HG03060 (cell line): ENCODE results near the gene LMNB1.
"Not testable (repeated sequence)": the region's sequence is repeated elsewhere in the genome, so short reads cannot be mapped to it uniquely, and the experiment has no call there.

Experiments used
- ATAC-seq: cut with Tn5 transposase; IDR thresholded peaks from one replicate; pipeline ENCODE4 v1.9.1; 2021; ENCODE audit warnings: low read depth, moderate number of reproducible peaks; ENCODE audit not compliant: unreplicated experiment

The LMNB1 gene

GRCh38 chr5:126818736-126819135 is 41.8 kb downstream of the LMNB1 start:
- ATAC-seq: no peak

GRCh38 chr5:126819253-126819652 is 42.3 kb downstream of the LMNB1 start:
- ATAC-seq: no peak

GRCh38 chr5:126826619-126827215 is 49.8 kb downstream of the LMNB1 start:
- ATAC-seq: no peak

DNA sequence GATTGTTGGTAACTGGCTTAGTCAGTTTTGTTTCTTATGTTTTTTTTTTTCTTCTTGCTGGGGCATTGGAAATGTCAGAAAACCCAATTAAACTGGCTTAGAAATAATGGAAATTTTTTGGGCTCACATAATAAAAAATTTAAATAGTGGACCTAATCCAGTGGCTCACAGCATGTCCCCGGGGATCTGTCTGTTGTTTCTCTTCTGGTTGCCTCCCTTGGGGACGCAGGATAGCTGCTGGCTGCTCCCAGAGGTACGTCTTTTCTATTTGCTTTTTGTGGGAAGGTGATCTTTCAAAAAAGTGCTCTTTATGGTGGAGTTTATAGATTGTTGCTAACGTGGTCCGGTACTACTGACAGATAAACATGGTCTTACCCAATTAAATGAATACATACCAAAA is 52.2 kb downstream of the LMNB1 start:
- ATAC-seq: no peak

DNA sequence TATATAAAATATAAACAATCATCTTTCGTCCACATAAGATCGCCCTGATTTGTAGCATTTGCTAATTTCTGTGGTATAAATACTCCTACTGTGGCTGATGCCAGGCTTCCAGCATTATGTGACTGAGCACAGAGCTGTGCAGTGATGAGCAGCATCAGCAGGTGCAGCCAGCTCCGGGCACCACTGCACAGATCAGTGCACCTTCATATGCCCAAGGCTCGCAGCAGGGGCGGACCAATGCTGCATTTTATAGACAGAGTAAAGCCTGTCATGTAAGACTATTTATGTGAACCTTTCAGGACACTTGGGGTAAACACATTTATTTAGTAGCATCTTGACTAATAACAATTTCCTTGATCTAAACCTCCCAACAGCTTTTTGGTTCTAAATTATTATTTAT is 53.1 kb downstream of the LMNB1 start:
- no peak for ATAC-seq

DNA sequence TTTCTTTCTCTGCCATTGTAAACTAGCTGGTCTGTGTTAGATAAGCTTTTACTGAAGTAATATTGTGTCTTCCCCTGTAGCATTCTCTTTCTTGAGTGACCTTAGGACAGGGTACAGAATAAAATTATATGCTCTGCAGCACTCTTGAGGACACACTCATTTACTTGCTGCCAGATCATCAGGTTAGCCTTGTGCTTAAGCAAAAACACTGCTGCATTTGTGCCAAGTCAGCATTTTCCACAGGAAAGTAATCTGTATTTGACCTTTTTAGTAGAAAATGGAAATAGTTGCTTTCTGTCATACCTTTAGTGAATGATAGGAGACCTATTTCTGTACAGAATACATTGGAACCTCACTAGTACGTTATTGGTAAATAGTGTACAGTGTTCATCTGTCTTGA is 54.2 kb downstream of the LMNB1 start:
- no peak for ATAC-seq

DNA sequence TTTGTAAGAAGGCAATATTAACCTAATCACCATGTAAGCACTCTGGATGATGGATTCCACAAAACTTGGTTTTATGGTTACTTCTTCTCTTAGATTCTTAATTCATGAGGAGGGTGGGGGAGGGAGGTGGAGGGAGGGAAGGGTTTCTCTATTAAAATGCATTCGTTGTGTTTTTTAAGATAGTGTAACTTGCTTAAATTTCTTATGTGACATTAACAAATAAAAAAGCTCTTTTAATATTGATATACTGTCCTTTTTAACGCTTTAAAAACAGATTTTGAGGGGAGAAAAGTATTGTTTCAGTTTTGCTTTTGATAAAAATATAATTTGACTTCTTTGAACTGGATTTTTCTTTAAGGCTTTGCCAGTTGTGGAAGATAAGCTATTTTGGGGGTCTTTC is 59.8 kb downstream of the LMNB1 start:
- no peak for ATAC-seq

- ATAC-seq: no peak
Measured at GRCh38 chr5:126837242-126837641, 60.3 kb downstream of the LMNB1 start.

DNA sequence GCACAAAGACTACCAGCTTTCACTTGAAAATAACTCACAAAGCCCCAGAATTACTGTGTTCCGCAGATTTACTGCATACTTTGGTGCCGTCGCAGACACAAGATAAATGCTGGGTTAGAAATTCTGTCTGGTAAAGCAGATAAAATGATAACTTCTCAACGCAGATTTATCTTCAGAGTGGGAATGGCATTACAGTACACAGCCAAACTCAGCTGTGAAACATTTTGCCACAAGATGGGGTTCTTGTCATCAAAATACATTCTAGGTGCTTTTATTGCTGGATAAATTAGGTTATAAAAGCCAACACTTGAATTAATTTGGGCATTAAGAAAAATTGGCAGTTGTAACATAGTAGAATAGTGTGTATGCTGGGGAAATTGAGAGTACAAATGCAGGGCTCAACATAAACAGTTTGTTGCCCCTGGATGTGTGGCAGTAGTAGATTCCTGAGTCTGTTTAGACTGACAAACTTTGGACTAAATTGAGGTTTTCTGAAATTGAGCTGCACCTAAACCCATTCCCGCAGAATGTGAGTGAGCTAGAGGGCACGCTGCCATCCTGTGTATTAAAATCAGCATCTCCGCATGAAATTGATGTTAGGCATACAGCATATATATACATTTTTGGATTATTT is 61.1 kb downstream of the LMNB1 start:
- no peak for ATAC-seq

DNA sequence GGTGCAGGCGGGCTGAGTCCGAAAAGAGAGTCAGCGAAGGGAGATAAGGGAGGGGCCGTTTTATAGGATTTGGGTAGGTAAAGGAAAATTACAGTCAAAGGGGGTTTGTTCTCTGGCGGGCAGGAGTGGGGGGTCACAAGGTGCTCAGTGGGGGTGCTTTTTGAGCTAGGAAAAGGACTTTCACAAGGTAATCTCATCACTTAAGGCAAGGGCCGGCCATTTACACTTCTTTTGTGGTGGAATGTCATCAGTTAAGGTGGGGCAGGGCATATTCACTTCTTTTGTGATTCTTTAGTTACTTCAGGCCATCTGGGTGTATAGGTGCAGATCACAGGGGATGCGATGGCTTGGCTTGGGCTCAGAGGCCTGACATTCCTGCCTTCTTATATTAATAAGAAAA is 62.5 kb downstream of the LMNB1 start:
- ATAC-seq: not testable (repeated sequence)

DNA sequence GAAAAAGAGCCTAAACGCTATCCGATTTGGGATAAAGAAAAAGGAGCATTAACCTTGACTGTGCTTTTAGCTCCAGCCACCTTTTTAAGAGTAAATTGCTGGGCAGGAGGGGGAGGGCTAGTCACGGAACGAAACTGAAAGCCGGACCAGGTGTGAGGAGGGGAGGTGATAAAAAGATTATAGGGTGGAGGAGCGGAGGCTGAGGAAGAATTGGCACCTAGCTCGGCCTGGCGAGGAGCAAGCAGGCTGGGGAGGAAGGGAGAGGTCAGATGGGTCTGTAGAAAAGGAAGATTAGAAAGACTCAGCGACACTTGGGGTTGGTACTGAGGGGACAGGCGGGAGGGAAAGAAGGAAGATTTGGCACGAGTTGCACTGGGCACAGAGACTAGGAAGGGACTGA is 66.4 kb downstream of the LMNB1 start:
- ATAC-seq: not testable (repeated sequence)

DNA sequence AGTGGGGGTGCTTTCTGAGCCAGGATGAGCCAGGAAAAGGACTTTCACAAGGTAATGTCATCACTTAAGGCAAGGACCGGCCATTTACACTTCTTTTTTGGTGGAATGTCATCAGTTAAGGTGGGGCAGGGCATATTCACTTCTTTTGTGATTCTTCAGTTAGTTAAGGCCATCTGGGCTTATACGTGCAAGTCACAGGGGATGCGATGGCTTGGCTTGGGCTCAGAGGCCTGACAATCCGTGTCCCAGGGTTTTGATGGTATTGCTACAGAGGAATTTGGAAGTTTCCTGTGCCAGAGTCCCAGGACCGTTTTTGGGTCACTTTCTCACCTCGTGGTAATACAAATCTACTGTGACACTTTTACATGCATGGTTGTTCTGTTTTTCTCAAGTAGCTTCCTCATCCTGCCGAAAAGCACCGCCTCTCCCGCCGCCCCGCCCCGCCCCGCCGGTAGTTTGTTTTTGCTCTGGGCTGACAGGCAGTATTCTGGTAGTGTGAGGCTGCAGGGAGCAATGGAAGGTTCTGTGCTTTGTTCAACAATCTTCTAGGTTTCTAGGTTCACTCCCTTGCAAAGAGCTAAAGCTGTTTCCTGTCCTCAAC is 68.6 kb downstream of the LMNB1 start:
- not testable (repeated sequence) for ATAC-seq

- no peak for ATAC-seq
Measured at GRCh38 chr5:126846344-126846743, 69.4 kb downstream of the LMNB1 start.

DNA sequence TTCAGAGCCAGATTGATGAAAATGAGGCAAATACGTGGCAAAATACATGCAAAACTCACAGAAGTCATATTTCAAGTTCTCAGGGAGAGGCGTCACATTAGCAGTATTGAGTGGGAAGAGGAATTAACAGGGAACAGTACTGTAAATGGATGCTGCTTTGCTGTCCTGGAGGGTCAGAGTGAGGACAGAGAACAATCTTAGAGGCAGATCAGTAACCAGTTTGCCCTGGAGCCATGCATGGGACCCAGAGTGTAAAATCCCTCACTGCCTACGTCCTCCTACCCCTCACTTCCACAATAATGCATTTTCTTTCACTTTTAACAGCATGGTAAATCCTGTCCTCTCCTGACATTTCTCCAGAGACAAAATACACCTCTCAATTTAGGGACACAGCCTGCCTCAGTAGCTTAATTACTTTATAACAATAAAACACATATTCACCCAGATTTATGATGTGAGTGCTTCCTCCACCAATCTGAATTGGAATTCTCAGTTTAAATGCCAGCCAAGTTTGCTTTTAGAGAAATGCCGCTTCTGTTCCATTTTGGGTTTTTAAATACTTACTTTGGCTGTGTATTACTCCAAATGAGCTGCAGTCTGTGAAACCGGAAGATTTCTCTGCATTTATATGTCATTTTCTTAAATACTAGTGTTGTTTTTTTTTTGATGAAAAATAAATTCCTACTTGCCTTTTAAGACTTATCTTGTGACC is 70.0 kb downstream of the LMNB1 start:
- no peak for ATAC-seq

GRCh38 chr5:126847456-126847820 is 70.5 kb downstream of the LMNB1 start:
- no peak for ATAC-seq

DNA sequence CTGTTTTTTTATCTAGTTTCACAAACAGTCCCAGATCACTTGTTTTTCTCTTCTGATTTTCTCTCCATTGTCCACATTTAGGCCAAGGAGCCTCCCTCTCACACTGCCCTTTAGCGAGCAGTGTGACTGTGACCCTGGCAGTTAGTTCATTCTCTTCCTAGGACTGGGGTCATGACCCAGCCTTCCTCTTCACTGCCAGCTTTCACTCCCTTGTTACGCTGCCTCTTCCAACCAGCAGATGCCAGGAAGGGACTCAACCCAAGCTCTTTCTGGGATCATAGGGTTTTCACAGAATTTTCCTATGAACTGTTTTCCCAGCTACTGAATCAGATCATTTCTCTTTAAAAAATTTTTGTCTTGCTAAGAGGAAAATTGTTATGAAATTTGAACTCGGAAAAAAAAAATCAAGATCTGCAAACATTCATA is 70.9 kb downstream of the LMNB1 start:
- no peak for ATAC-seq

- ATAC-seq: no peak
Measured at GRCh38 chr5:126848253-126848652, 71.3 kb downstream of the LMNB1 start.

- ATAC-seq: no peak
Measured at GRCh38 chr5:126849101-126849678, 72.3 kb downstream of the LMNB1 start.

- no peak for ATAC-seq
Measured at GRCh38 chr5:126851501-126852011, 74.6 kb downstream of the LMNB1 start.

DNA sequence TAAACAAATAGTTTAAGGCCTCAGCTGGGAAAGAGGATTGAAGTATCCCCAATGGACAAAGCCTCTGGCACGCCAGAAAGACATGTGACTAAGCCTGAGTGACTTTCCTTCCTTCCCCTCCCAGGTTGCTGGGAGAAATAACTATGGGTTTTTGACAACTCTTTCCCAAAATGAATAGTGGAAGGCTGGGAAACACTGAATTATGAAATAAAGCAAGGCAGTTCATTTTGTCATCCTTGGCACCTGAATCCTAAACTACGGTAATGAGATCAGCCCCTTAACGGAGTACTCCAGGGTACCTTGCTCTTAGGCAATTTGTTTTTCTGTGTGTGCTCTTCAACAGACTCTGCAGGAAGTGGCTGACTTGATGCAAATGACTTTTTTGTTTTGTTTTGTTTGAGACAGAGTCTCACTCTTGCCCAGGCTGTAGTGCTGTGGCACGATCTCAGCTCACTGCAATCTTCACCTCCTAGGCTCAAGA is 75.2 kb downstream of the LMNB1 start:
- ATAC-seq: no peak

DNA sequence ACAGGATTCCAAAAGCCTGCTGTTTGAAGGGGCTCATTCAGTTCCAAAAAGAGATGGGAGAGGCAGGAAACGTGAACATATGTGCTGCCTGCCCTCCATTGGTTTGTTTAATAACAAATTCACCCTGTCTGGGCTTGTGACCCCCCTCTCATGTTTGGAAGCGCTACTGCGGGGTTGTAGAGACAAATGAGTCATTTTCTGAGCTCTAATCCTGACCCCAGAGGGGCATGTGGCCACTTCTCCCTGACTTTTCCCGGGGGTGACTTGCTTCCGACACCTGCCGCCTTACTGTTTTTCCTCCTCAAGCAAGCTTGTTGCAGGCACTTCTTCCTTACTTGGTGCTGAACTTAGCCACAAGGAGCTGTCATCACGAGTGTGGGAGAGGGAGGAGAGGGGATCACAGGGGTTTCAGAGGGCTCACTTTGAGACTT is 75.9 kb downstream of the LMNB1 start:
- ATAC-seq: no peak
